GM10266 (cell line): Measurements from ENCODE around the gene LY6G6D.

Experiments
- DNase-seq: peaks from one replicate; pipeline ENCODE4 v3.0.0; 2012; ENCODE audit errors: extremely low spot score
- TF ChIP-seq, protein P1 (sequence below): IDR thresholded peaks from 2 replicates; pipeline ENCODE4 v1.5.1; 2012; ENCODE audit warnings: mild to moderate bottlenecking, low read depth; ENCODE audit not compliant: control insufficient read depth, insufficient read depth; ENCODE audit errors: missing control alignments

The LY6G6D gene, protein sequence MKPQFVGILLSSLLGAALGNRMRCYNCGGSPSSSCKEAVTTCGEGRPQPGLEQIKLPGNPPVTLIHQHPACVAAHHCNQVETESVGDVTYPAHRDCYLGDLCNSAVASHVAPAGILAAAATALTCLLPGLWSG

DNA sequence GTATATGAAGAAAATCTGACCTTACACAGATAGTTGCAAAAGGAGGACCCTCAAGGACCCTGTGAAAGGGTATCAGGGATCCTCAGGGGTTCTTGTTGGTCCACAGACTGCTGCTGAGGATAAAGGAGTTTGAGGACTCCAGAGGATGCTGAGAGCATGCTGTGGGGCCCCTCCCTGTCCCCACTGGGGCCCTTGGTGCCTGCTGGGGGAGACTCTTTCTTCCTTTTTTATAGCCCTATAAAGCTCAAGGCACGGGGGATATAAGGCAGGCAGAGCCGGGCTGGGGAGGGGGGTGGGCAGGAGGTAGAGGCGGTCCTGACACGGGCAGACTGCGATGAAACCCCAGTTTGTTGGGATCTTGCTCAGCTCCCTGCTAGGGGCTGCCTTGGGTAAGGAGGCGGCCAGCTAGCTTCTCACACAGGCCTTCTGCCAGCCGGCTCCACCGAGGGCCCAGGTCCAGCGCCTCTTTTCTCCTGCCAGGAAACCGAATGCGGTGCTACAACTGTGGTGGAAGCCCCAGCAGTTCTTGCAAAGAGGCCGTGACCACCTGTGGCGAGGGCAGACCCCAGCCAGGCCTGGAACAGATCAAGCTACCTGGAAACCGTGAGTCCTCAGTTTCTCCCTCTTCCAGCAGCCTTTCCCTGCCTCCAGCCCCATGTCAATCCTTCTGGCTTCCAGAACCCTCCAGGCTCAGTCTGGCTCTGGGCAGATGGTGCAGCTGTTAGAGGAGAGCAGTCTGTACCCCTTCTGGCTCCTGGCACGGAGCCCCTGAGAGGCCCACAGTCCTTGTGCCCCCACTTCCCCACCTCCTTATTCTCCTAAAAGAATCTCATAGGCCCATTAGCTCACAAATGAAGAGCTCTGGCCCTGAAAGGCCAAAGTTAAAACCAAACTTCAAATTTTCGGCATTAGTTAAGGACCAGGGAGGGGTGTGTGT, at the start of gene LY6G6D:
LY6G6D (plus strand) TSS at position 327 of the 937 bp plus-strand sequence; CDS start at position 335, 8 bp downstream.
- TF ChIP-seq, protein P1, sequence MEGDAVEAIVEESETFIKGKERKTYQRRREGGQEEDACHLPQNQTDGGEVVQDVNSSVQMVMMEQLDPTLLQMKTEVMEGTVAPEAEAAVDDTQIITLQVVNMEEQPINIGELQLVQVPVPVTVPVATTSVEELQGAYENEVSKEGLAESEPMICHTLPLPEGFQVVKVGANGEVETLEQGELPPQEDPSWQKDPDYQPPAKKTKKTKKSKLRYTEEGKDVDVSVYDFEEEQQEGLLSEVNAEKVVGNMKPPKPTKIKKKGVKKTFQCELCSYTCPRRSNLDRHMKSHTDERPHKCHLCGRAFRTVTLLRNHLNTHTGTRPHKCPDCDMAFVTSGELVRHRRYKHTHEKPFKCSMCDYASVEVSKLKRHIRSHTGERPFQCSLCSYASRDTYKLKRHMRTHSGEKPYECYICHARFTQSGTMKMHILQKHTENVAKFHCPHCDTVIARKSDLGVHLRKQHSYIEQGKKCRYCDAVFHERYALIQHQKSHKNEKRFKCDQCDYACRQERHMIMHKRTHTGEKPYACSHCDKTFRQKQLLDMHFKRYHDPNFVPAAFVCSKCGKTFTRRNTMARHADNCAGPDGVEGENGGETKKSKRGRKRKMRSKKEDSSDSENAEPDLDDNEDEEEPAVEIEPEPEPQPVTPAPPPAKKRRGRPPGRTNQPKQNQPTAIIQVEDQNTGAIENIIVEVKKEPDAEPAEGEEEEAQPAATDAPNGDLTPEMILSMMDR: no peak
- no peak for DNase-seq

DNA sequence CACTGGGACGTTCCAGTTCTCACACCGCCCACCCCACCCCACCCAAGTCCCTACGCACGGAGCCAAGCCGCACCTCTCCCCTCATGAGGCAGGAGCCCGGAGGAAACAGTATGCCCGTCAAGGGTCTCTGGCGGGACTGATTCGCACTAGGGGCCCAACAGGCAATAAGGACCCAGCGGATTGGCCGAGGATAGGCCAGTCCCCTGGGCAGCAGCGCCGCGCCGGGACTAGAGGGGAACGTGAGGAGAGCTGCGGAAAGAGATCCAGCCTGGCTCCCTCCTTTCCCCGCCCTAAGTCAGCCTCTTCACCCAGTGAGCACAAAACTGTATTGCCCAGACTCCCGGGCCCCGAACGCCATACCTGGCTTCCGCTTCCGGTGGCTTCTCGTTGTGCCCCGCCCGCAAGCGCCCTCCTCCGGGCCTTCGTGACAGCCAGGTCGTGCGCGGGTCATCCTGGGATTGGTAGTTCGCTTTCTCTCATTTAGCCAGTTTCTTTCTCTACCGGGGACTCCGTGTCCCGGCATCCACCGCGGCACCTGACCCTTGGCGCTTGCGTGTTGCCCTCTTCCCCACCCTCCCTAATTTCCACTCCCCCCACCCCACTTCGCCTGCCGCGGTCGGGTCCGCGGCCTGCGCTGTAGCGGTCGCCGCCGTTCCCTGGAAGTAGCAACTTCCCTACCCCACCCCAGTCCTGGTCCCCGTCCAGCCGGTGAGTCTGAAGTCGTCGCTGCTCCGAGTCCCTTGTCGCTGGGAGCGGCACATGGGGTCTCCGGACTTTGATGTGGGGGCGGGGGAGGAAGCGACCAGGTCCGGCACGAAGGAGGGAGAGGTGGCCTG, 49.4 kb upstream of the LY6G6D start, which contains the start of gene CSNK2B:
CSNK2B (plus strand) TSS at position 580 of the 836 bp plus-strand sequence. CDS start 752 bp downstream, outside the sequence.
- TF ChIP-seq, protein P1: no peak
- peak; percentile 95 for DNase-seq

DNA sequence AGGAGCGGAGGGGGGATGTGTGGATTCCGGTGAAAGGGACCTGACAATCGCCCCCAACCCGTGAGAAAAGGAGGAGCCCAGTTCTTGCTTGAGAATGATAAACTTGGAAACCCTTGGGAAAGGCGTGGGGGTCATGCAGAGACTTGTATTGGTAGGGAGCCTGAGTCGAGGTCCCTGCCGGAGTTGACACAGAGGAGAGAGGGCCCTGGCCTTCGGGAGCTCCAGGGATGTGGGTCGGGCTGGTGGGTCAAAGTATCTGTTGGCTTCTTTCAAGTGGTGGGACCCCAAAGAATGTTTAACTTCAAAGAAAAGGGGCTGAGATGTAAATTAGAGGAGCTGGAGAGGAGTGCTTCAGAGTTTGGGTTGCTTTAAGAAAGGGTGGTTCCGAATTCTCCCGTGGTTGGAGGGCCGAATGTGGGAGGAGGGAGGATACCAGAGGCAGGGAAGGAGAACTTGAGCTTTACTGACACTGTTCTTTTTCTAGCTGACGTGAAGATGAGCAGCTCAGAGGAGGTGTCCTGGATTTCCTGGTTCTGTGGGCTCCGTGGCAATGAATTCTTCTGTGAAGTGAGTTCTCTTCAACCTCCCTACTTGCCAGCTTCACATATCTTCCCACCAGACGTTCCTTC, 48.7 kb upstream of the LY6G6D start:
- DNase-seq: no peak
- TF ChIP-seq, protein P1: no peak

DNA sequence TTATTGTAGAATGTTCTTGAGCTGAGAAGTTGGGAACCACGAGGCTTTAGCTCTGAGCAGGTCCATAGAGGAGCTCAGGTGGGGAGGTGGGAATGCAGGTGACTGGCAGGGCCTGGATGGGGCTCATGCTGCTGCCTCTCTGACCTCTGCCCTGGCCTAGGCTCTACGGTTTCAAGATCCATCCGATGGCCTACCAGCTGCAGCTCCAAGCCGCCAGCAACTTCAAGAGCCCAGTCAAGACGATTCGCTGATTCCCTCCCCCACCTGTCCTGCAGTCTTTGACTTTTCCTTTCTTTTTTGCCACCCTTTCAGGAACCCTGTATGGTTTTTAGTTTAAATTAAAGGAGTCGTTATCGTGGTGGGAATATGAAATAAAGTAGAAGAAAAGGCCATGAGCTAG, 45.5 kb upstream of the LY6G6D start, which contains the start of gene LY6G5B:
LY6G5B (plus strand) TSS at position 301 of the 400 bp plus-strand sequence. CDS start 975 bp downstream, outside the sequence.
- TF ChIP-seq, protein P1: no peak

DNA sequence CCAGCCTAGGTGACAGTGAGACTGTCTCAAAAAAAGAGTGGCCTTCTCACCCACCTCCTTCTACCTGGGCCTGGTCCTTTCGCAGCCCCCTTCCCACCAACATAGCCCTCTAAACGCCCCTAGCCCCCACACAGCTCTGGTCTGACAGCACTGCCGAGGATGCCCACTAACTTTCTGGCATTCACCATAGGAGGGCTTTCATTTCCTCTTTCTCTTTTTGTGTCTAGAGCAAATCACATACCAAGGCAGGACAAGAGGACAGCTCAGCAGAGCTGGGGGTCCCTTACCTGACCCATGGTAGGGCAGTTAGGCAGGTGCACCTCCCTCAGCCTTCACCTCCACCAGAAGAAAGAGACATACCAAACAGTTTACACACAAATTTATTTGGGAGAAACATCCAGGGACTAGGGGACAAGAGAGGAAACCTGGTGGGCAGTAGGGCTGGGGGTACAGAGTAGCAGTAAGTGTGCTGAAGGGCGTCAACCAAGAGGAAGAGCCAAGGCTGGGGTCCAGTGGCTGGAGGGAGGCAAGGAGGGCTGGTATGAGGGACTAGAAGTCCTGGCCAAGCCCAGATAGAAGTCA, 38.7 kb upstream of the LY6G6D start:
- TF ChIP-seq, protein P1: no peak
- no peak for DNase-seq

More for the DNA sequence above, 45.5 kb upstream of the LY6G6D start, which contains the start of gene LY6G5B:
- no peak for DNase-seq

DNA sequence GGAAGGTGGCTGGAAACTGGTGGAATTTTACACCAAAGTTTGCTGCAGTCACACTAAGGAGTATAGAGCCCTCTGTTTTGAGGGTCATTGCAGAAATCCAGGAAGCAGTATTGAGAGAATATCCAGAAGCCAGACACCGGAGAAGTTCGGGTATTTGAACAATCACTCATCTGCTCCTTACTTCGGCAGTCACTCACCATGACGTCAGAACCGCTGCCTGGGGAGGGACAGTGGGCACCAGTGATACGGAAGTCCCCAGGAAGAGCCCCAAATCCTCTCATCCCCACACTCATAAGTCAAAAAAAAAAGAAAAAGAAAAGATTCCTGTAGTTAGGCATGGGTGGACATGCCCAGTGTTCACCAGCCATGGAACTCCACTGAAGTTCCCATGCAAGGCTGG, 38.2 kb upstream of the LY6G6D start:
- TF ChIP-seq, protein P1: no peak
- no peak for DNase-seq
